ENCODE data around the gene MRPL9. TPM values are rescaled to one million over a fixed set of nuclear protein-coding genes. Genes with fewer than 3 reads are reported as not detected.
"Not testable (repeated sequence)": the region's sequence is repeated elsewhere in the genome, so short reads cannot be mapped to it uniquely, and the experiment has no call there.

Gene MRPL9
- total and polyA plus RNA-seq, 2 donors (not counting 1 experiment from before 2014, with no cell fraction given): 65.5 to 84.6 TPM

- H3K27me3 Mint-ChIP-seq; H3K79me2 ChIP-seq (ENCODE audit: control insufficient read depth, insufficient read depth, low read length); H3K36me3 ChIP-seq (replicated peaks in 1 of 2; ENCODE audit: control extremely low read depth in 1 of 2, control insufficient read depth in 1 of 2, extremely low read depth in 1 of 2, insufficient read depth in 2 of 2, low read length in 1 of 2); H4K20me1 ChIP-seq (ENCODE audit: control insufficient read depth, insufficient read depth, low read length, poor library complexity, severe bottlenecking); H3K9me3 ChIP-seq (ENCODE audit: control extremely low read depth in 1 of 3, control insufficient read depth in 2 of 3, insufficient read depth in 1 of 3, low read length in 2 of 3); H3K9me3 Mint-ChIP-seq (ENCODE audit: insufficient read depth); DNase-seq; H3K4me2 ChIP-seq (replicated peaks; ENCODE audit: low read depth, low read length, poor library complexity, severe bottlenecking); H3K27me3 ChIP-seq (replicated peaks in 1 of 4; ENCODE audit: control extremely low read depth in 1 of 4, control insufficient read depth in 3 of 4, insufficient read depth in 4 of 4, low read length in 3 of 4); H3K4me1 Mint-ChIP-seq; H3K4me3 Mint-ChIP-seq; H3K27ac Mint-ChIP-seq; H3K4me1 ChIP-seq (ENCODE audit: control insufficient read depth in 2 of 2, insufficient read depth in 2 of 2, low read length in 2 of 2); ATAC-seq (ENCODE audit: low read depth); H3K9ac ChIP-seq (ENCODE audit: low read length); POLR2A ChIA-PET; H3K27ac ChIP-seq (ENCODE audit: low read length in 2 of 2); H3K4me3 ChIP-seq (ENCODE audit: control extremely low read depth in 1 of 5, extremely low read depth in 1 of 5, insufficient read depth in 1 of 5, low read depth in 2 of 5, low read length in 4 of 5); intact Hi-C loops (cut with micrococcal nuclease); H2AFZ ChIP-seq (ENCODE audit: insufficient read depth, low read depth, low read length, poor library complexity, severe bottlenecking): not testable (repeated sequence)
- no CpG with 5 or more reads among the region's 7 CpGs for WGBS (ENCODE audit: insufficient coverage)
- CTCF ChIA-PET: interaction anchor here (0.6 kb wide), 1 partner anchor 472 kb away, joined by 3 read pairs; no protein-coding TSS in a partner anchor
Observed at GRCh38 chr1:151768351-151769066, 5.2 kb upstream of the MRPL9 start.

DNA sequence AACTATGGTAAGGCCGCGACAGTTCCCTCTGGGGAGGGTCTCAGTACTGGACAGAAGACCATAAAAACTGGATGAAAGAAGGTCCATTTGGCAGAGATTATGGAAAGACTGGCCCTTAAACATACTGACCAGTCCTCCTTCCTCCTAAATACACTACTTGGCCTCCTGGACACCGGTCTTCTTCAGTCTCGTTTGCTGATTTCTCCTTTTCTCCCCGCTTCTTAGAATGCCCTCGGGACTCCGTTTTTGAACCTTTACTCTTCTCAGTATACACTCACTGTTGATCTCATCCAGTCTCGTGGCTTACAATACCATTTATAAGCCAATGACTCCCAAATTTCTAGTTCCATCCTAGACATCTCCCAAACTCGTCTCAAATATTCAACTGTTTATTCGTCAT lies 694 bp upstream of the MRPL9 start:
- CTCF ChIA-PET: interaction anchor here (0.6 to 2.3 kb wide), 5 partner anchors 26 to 238 kb away, joined by 3 to 11 read pairs (median 4); partner anchors contain the start of gene TDRKH
- peaks cover 0 to 24% of the 10 kb centered on the region in 2 experiments for H3K36me3 ChIP-seq (replicated peaks in 1 of 2; ENCODE audit: control extremely low read depth in 1 of 2, control insufficient read depth in 1 of 2, extremely low read depth in 1 of 2, insufficient read depth in 2 of 2, low read length in 1 of 2)
- H3K4me3 ChIP-seq (ENCODE audit: control extremely low read depth in 1 of 5, extremely low read depth in 1 of 5, insufficient read depth in 1 of 5, low read depth in 2 of 5, low read length in 4 of 5): peak overlapping the region; percentile 60 to 85 (median 81)
- H3K4me3 Mint-ChIP-seq: peak overlapping the region; percentile 88
- H3K27ac Mint-ChIP-seq: peak overlapping the region; percentile 87
- peak overlapping the region; percentile 81 for H3K4me2 ChIP-seq (replicated peaks; ENCODE audit: low read depth, low read length, poor library complexity, severe bottlenecking)
- intact Hi-C loops (cut with micrococcal nuclease): loop anchor here (1.0 to 2.0 kb wide), 2 partner anchors 26 to 43 kb away; partner anchors contain the start of genes RIIAD1 and TDRKH
- H4K20me1 ChIP-seq (ENCODE audit: control insufficient read depth, insufficient read depth, low read length, poor library complexity, severe bottlenecking): no peaks in the 10 kb centered on the region
- TF ChIP-seq CTCF (IDR thresholded peaks at IDR 0.05): no peak
- 75% methylated on average over 8 of the region's 10 CpGs for WGBS (ENCODE audit: insufficient coverage)
- no peaks in the 10 kb centered on the region for H3K9me3 ChIP-seq (ENCODE audit: control extremely low read depth in 1 of 3, control insufficient read depth in 2 of 3, insufficient read depth in 1 of 3, low read length in 2 of 3)
- H3K27ac ChIP-seq (ENCODE audit: low read length in 2 of 2): peak overlapping the region; percentile 74 to 93
- H3K27me3 ChIP-seq (replicated peaks in 1 of 4; ENCODE audit: control extremely low read depth in 1 of 4, control insufficient read depth in 3 of 4, insufficient read depth in 4 of 4, low read length in 3 of 4): no peaks in the 10 kb centered on the region
- H3K27me3 Mint-ChIP-seq: no peaks in the 10 kb centered on the region
- POLR2A ChIA-PET: interaction anchor here (0.8 to 2.0 kb wide), 3 partner anchors 26 to 1870 kb away, joined by 3 to 13 read pairs (median 4); partner anchors contain the start of gene TDRKH
- H3K79me2 ChIP-seq (ENCODE audit: control insufficient read depth, insufficient read depth, low read length): no peaks in the 10 kb centered on the region
- H2AFZ ChIP-seq (ENCODE audit: insufficient read depth, low read depth, low read length, poor library complexity, severe bottlenecking): peak overlapping the region; percentile 87
- H3K4me1 ChIP-seq (ENCODE audit: control insufficient read depth in 2 of 2, insufficient read depth in 2 of 2, low read length in 2 of 2): peaks cover 14 to 15% of the 10 kb centered on the region in 2 donors
- H3K9ac ChIP-seq (ENCODE audit: low read length): peak overlapping the region; percentile 84
- H3K4me1 Mint-ChIP-seq: peaks cover 21% of the 10 kb centered on the region
- ATAC-seq (ENCODE audit: low read depth): no peak
- H3K9me3 Mint-ChIP-seq (ENCODE audit: insufficient read depth): no peaks in the 10 kb centered on the region
- no peak for DNase-seq
